Measurements from ENCODE around the gene PICALM.

- TF ChIP-seq, protein P1, sequence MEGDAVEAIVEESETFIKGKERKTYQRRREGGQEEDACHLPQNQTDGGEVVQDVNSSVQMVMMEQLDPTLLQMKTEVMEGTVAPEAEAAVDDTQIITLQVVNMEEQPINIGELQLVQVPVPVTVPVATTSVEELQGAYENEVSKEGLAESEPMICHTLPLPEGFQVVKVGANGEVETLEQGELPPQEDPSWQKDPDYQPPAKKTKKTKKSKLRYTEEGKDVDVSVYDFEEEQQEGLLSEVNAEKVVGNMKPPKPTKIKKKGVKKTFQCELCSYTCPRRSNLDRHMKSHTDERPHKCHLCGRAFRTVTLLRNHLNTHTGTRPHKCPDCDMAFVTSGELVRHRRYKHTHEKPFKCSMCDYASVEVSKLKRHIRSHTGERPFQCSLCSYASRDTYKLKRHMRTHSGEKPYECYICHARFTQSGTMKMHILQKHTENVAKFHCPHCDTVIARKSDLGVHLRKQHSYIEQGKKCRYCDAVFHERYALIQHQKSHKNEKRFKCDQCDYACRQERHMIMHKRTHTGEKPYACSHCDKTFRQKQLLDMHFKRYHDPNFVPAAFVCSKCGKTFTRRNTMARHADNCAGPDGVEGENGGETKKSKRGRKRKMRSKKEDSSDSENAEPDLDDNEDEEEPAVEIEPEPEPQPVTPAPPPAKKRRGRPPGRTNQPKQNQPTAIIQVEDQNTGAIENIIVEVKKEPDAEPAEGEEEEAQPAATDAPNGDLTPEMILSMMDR (IDR thresholded peaks at IDR 0.05; ENCODE audit: borderline replicate concordance, extremely low read depth, low read length, poor library complexity, severe bottlenecking) = no peak
- TF ChIP-seq EZH2 (IDR thresholded peaks at IDR 0.05; ENCODE audit: borderline replicate concordance, low read depth, low read length, severe bottlenecking) = no peak
Observed at GRCh38 chr11:85912414-85912813, 156.5 kb downstream of the PICALM start.
